ENCODE data around the gene OVCA2.

DNA sequence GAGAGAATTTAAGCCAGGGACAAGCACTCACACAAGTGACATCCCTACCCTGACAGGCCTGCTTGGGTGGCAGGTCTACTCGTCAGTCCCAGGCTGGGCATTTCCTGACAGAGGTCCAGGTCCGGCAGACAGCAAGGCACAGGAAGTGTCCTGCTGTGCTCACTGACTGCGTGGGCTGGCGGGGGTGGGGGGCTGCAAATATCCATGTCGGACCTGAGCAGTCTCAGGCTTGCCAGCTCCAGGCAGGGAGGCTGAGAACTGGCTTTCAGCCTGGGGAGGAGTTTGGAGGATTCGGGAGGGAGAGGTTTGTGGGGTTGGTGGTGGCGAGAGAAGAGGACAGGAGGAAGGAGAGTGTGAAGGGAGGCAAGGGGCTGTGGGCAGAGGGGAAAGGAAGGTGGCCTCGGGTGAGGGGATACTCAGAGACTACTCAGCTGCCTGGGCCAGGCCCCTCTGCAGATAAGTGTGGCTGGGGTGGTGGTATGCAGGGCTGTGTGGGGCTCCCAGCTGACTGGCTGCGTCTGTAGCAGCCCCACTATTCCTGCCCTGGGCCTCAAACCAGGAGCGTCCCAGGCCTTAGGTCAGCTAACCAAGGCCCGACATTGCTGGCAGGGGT, 20.9 kb downstream of the OVCA2 start:
- TF ChIP-seq, protein P1, sequence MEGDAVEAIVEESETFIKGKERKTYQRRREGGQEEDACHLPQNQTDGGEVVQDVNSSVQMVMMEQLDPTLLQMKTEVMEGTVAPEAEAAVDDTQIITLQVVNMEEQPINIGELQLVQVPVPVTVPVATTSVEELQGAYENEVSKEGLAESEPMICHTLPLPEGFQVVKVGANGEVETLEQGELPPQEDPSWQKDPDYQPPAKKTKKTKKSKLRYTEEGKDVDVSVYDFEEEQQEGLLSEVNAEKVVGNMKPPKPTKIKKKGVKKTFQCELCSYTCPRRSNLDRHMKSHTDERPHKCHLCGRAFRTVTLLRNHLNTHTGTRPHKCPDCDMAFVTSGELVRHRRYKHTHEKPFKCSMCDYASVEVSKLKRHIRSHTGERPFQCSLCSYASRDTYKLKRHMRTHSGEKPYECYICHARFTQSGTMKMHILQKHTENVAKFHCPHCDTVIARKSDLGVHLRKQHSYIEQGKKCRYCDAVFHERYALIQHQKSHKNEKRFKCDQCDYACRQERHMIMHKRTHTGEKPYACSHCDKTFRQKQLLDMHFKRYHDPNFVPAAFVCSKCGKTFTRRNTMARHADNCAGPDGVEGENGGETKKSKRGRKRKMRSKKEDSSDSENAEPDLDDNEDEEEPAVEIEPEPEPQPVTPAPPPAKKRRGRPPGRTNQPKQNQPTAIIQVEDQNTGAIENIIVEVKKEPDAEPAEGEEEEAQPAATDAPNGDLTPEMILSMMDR (IDR thresholded peaks at IDR 0.05) = no peak
- TF ChIP-seq POLR2A (IDR thresholded peaks at IDR 0.05) = no peak

Measured in testis (tissue), 2 donors.